K562 (cell line): Measurements from ENCODE around the gene ARL3. TPM values are rescaled to one million over a fixed set of nuclear protein-coding genes. Genes with fewer than 3 reads are reported as not detected.

ENCODE experiments used
- ATAC-seq: fragments of 200-7000 bp; cut with Tn5 transposase; 3 replicates; pipeline ENCODE4 v1.9.1; 2020; ENCODE audit warnings: moderate library complexity
- BruUV-seq: library from RNA; stranded (reverse); fragments of 400-500 nt; replicated peaks from 2 replicates; lab custom pipeline; 2021; lab: Mats Ljungman, UMichigan
- CTCF ChIA-PET: fragments of 300-600 bp; formaldehyde crosslinking; extraction: SDS; loops from one replicate; lab custom pipeline; 2021; ENCODE audit warnings: low intra/inter-chr PET ratio; lab: Yijun Ruan, JAX
- POLR2A ChIA-PET: fragments of 300-600, 350-650 bp; sonication (Branson Sonifier 250); formaldehyde crosslinking; extraction: SDS; loops from one replicate; lab custom pipeline; 2021; ENCODE audit warnings: antibody characterized with exemption, inconsistent platforms; lab: Yijun Ruan, JAX
- DNase-seq, 4 experiments: peaks; one replicate each; pipeline versions ENCODE4 v3.0.0 to v3.0.0-alpha.2; 2011 to 2018; ENCODE audit warnings: low spot score in 3 of 4, mixed read lengths in 3 of 4; ENCODE audit errors: extremely low read depth in 1 of 4
- FAIRE-seq: peaks from 2 replicates; lab custom pipeline; 2011; peaks lifted over from hg19 to GRCh38; lab: Jason Lieb, UNC
- H2AFZ ChIP-seq: 2 replicates; pipeline ENCODE4 v1.6.0; 2011; ENCODE audit warnings: low read depth, low read length, control low read depth, inconsistent platforms
- H3K27ac ChIP-seq: fragments of 200-600 bp; 3 replicates; pipeline ENCODE4 v1.8.0; 2011; ENCODE audit warnings: low read depth, mild to moderate bottlenecking, control low read depth, inconsistent platforms, low read length, moderate library complexity, mixed read lengths; ENCODE audit errors: extremely low read depth
- H3K27me3 ChIP-seq, 2 experiments: fragments of 300-600 bp in 1 of 2; 2 replicates in 1 of 2; 3 replicates in 1 of 2; pipeline versions ENCODE4 v1.6.0 to v1.8.0; 2011; ENCODE audit warnings: inconsistent platforms in 2 of 2, low read length in 2 of 2, mild to moderate bottlenecking in 1 of 2, mixed read lengths in 1 of 2, moderate library complexity in 1 of 2; ENCODE audit not compliant: control insufficient read depth in 2 of 2, insufficient read depth in 2 of 2
- H3K36me3 ChIP-seq: fragments of 300-600 bp; 3 replicates; pipeline ENCODE4 v1.8.0; 2011; ENCODE audit warnings: mild to moderate bottlenecking, low read length, inconsistent platforms; ENCODE audit not compliant: control insufficient read depth, insufficient read depth
- H3K4me1 ChIP-seq, 2 experiments: fragments of 200-600 bp in 1 of 2; replicated peaks in 1 of 2; 2 replicates in 1 of 2; 3 replicates in 1 of 2; pipeline versions ENCODE4 v1.5.1 to v1.8.0; 2011; ENCODE audit warnings: inconsistent platforms in 2 of 2, low read length in 2 of 2, mild to moderate bottlenecking in 1 of 2, mixed read lengths in 1 of 2, moderate library complexity in 1 of 2; ENCODE audit not compliant: control insufficient read depth in 2 of 2, insufficient read depth in 2 of 2
- H3K4me2 ChIP-seq: 2 replicates; pipeline ENCODE4 v1.6.1; 2011; ENCODE audit warnings: low read length, control low read depth, inconsistent platforms, mixed read lengths; ENCODE audit not compliant: insufficient read depth
- H3K4me3 ChIP-seq: fragments of 200-600 bp; sonication (generic), shearing (Covaris generic); 2 replicates; pipeline ENCODE4 v1.5.1; 2016; ENCODE audit warnings: control low read depth, inconsistent platforms
- H3K79me2 ChIP-seq: fragments of 200-600 bp; 3 replicates; pipeline ENCODE4 v1.8.0; 2011; ENCODE audit warnings: low read length, inconsistent platforms; ENCODE audit not compliant: control insufficient read depth, insufficient read depth
- H3K9ac ChIP-seq, 2 experiments: 2 replicates each; pipeline versions ENCODE4 v1.6.0 to v1.6.1; 2011; ENCODE audit warnings: low read depth in 2 of 2, low read length in 2 of 2, control low read depth in 1 of 2, inconsistent platforms in 1 of 2, mild to moderate bottlenecking in 1 of 2, mixed read lengths in 1 of 2; ENCODE audit not compliant: insufficient read depth in 1 of 2
- H3K9me1 ChIP-seq: one replicate; pipeline ENCODE4 v1.6.0; 2011; ENCODE audit warnings: inconsistent platforms, mild to moderate bottlenecking, low read length, moderate library complexity; ENCODE audit not compliant: control insufficient read depth, insufficient read depth
- H3K9me3 ChIP-seq: replicated peaks from 2 replicates; pipeline ENCODE4 v1.5.1; 2011; ENCODE audit warnings: low read depth, low read length, inconsistent platforms; ENCODE audit not compliant: control insufficient read depth, insufficient read depth
- H4K20me1 ChIP-seq: replicated peaks from 2 replicates; pipeline ENCODE4 v1.6.1; 2011; ENCODE audit warnings: low read length, inconsistent platforms, mixed read lengths; ENCODE audit not compliant: control insufficient read depth, insufficient read depth
- MCM3 ChIP-seq: fragments of 450-650 bp; IDR thresholded peaks from 2 replicates; pipeline ENCODE4 v1.6.1; 2016
- MTA1 ChIP-seq: fragments of 450-650 bp; IDR thresholded peaks from 2 replicates; pipeline ENCODE4 v1.6.1; 2017; ENCODE audit warnings: borderline replicate concordance
- ZNF79 ChIP-seq: fragments of 250-450 bp; sonication (Bioruptor Pico); IDR thresholded peaks from 2 replicates; pipeline ENCODE4 v1.4.0; 2020; ENCODE audit warnings: low read depth, mild to moderate bottlenecking, moderate library complexity
- WGBS: fragments of 100-300 bp; shearing (Covaris generic); methylation state at CpG from one replicate; pipeline ENCODE4 v1.1.6; 2016; ENCODE audit warnings: low coverage, mixed read lengths; ENCODE audit not compliant: insufficient coverage; ENCODE audit errors: missing lambda C conversion rate; 5-methylcytosine and 5-hydroxymethylcytosine counted together
- in situ Hi-C: fragments of 300-500 bp; cut with MboI; formaldehyde crosslinking; loops from 4 replicates; pipeline ENCODE4 v1.15.0; 2018; ENCODE audit warnings: inconsistent platforms, mixed read lengths
- intact Hi-C: fragments of 100-400 bp; cut with micrococcal nuclease; formaldehyde crosslinking; loops from 2 replicates; pipeline ENCODE4 v1.14.2; 2022
- polyA plus RNA-seq, 8 experiments: library from polyadenylated mRNA; depleted of rRNA in 4 of 8; stranded (reverse) in 5 of 8; unstranded in 3 of 8; fragments of >200 nt; fragmentation: Nextera tagmentation in 2 of 8; fragmentation: Illumina TruSeq in 1 of 8; extraction: Ambion mirVana in 2 of 8; extraction: Trizol in 1 of 8; gene quantifications; 2 replicates each; pipeline versions ENCODE4 v1.2.1 to v1.2.3, GENCODE V29; 2011 to 2014; ENCODE audit warnings: inconsistent platforms in 1 of 8, missing spikeins in 1 of 8
- total RNA-seq, 7 experiments: library from RNA; depleted of rRNA in 6 of 7; stranded (reverse); fragments of >200 nt in 6 of 7; fragmentation: Illumina TruSeq in 2 of 7; extraction: Trizol in 2 of 7; gene quantifications; 2 replicates each; pipeline versions ENCODE4 v1.2.1 to v1.2.3, GENCODE V29; 2011 to 2021; ENCODE audit warnings: low replicate concordance in 1 of 7
- TF ChIP-seq, protein P1 (sequence below), 2 experiments: IDR thresholded peaks; 2 replicates each; pipeline ENCODE4 v1.6.1; 2011; ENCODE audit warnings: borderline replicate concordance in 1 of 2, control low read depth in 1 of 2, low read depth in 1 of 2, low read length in 1 of 2, mild to moderate bottlenecking in 1 of 2, mixed read lengths in 1 of 2, moderate library complexity in 1 of 2; ENCODE audit not compliant: insufficient read depth in 1 of 2, insufficient read length in 1 of 2, poor library complexity in 1 of 2, severe bottlenecking in 1 of 2; ENCODE audit errors: extremely low read depth in 1 of 2
- TF ChIP-seq, protein P2 (sequence below): sonication (generic); formaldehyde crosslinking; IDR thresholded peaks from 2 replicates; pipeline ENCODE4 v1.8.0; 2022; ENCODE audit warnings: mild to moderate bottlenecking, missing genetic modification reagents
- TF ChIP-seq, protein P3 (sequence below): fragments of 200-800 bp; sonication (Bioruptor generic); IDR thresholded peaks from 2 replicates; pipeline ENCODE4 v1.6.1; 2017; ENCODE audit warnings: missing genetic modification characterization, missing compliant biosample characterization
- TF ChIP-seq, protein P4 (sequence below): fragments of 450-650 bp; IDR thresholded peaks from 2 replicates; pipeline ENCODE4 v1.6.1; 2018; ENCODE audit warnings: mild to moderate bottlenecking, low read depth; ENCODE audit not compliant: partially characterized antibody
- TF ChIP-seq, protein P5 (sequence below): fragments of 450-650 bp; formaldehyde crosslinking; IDR thresholded peaks from 2 replicates; pipeline ENCODE4 v1.4.0; 2022; ENCODE audit warnings: missing genetic modification characterization

The ARL3 gene
- total and polyA plus RNA-seq, 9 of the 15 experiments (the other 6 are each of a cell fraction or from before 2014, with no cell fraction given), result 2.9 to 8.9 (median 4.8) TPM

DNA sequence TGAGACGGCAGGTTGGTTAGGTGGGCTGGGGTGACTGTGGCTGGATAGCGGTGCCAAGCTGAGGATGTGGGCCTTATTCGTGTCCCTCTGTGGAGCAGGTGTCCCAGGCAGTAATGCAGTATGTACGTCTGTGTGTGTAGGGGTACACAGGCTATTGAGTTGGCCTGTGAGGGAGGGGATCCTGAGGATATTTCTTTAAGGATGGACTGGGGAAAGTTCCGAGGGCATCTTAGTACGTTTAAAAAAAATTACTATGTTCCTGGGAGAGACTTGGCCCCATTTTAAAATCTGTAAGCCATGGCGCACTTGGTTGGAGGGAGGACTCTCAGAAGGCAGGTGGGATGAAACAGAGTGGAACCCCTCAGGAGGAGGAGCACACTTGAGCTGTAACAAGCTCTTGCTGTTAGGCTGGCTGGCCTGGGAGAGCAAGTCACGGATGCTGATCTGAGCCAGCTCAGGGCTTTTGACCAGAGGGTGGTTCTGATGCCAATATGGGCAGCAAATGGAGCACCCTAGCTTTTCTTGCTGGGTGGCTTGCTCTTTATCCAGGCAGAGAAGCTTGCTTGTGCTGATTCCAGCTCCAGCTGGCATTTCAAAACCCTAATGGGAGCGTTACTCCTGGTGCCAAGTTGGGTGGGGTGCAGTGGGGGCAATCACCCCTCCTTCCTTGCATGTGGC lies 30.3 kb upstream of the ARL3 start:
- CTCF ChIA-PET, result no interaction called here
- peaks cover 9 to 23% of the 10 kb centered on the region in 2 experiments; a peak in 4 of 5 replicates for H3K4me1 ChIP-seq
- no peaks in the 10 kb centered on the region for H4K20me1 ChIP-seq
- ATAC-seq, result peak; percentile 63
- peak overlapping the region; percentile 79 to 97 for H3K9ac ChIP-seq
- in situ Hi-C loops, result no loop called here
- H3K4me3 ChIP-seq, result peak overlapping the region; percentile 90
- BruUV-seq, result no TSS peak
- no peak for FAIRE-seq
- peak overlapping the region; percentile 72 for H3K27ac ChIP-seq
- peaks cover 39% of the 10 kb centered on the region for H3K79me2 ChIP-seq
- under 1% methylated on average over 8 of the region's 9 CpGs for WGBS
- H3K27me3 ChIP-seq, result no peaks in the 10 kb centered on the region
- H3K36me3 ChIP-seq, result no peaks in the 10 kb centered on the region
- POLR2A ChIA-PET, result interaction anchor here (0.6 to 1.1 kb wide), 4 partner anchors 10 to 70 kb away, joined by 3 to 6 read pairs (median 4); partner anchors contain the start of genes ARL3 and SFXN2
- H3K9me3 ChIP-seq, result no peaks in the 10 kb centered on the region
- H2AFZ ChIP-seq, result 0 out of 2 replicates have a peak overlapping the region, but pooled peaks have one; percentile 57
- intact Hi-C loops, result loop anchor here (5.0 kb wide), 3 partner anchors 33 to 158 kb away; no protein-coding TSS in a partner anchor
- DNase-seq, result peak in 1 of 4 experiments; percentile 47
- H3K9me1 ChIP-seq, result no peaks in the 10 kb centered on the region
- peak overlapping the region; percentile 99 for H3K4me2 ChIP-seq
- TF ChIP-seq, protein P1, sequence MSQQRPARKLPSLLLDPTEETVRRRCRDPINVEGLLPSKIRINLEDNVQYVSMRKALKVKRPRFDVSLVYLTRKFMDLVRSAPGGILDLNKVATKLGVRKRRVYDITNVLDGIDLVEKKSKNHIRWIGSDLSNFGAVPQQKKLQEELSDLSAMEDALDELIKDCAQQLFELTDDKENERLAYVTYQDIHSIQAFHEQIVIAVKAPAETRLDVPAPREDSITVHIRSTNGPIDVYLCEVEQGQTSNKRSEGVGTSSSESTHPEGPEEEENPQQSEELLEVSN (IDR thresholded peaks at IDR 0.05; ENCODE audit: borderline replicate concordance in 1 of 2, extremely low read depth in 1 of 2, insufficient read depth in 1 of 2, insufficient read length in 1 of 2, low read depth in 1 of 2, low read length in 1 of 2, poor library complexity in 1 of 2, severe bottlenecking in 1 of 2), result peak in 1 of 2 experiments; percentile 21
- TF ChIP-seq MTA1, result no peak
- TF ChIP-seq, protein P2, sequence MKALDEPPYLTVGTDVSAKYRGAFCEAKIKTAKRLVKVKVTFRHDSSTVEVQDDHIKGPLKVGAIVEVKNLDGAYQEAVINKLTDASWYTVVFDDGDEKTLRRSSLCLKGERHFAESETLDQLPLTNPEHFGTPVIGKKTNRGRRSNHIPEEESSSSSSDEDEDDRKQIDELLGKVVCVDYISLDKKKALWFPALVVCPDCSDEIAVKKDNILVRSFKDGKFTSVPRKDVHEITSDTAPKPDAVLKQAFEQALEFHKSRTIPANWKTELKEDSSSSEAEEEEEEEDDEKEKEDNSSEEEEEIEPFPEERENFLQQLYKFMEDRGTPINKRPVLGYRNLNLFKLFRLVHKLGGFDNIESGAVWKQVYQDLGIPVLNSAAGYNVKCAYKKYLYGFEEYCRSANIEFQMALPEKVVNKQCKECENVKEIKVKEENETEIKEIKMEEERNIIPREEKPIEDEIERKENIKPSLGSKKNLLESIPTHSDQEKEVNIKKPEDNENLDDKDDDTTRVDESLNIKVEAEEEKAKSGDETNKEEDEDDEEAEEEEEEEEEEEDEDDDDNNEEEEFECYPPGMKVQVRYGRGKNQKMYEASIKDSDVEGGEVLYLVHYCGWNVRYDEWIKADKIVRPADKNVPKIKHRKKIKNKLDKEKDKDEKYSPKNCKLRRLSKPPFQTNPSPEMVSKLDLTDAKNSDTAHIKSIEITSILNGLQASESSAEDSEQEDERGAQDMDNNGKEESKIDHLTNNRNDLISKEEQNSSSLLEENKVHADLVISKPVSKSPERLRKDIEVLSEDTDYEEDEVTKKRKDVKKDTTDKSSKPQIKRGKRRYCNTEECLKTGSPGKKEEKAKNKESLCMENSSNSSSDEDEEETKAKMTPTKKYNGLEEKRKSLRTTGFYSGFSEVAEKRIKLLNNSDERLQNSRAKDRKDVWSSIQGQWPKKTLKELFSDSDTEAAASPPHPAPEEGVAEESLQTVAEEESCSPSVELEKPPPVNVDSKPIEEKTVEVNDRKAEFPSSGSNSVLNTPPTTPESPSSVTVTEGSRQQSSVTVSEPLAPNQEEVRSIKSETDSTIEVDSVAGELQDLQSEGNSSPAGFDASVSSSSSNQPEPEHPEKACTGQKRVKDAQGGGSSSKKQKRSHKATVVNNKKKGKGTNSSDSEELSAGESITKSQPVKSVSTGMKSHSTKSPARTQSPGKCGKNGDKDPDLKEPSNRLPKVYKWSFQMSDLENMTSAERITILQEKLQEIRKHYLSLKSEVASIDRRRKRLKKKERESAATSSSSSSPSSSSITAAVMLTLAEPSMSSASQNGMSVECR, result 0 out of 2 replicates have a peak, but pooled peaks have one; percentile 24
- TF ChIP-seq, protein P3, sequence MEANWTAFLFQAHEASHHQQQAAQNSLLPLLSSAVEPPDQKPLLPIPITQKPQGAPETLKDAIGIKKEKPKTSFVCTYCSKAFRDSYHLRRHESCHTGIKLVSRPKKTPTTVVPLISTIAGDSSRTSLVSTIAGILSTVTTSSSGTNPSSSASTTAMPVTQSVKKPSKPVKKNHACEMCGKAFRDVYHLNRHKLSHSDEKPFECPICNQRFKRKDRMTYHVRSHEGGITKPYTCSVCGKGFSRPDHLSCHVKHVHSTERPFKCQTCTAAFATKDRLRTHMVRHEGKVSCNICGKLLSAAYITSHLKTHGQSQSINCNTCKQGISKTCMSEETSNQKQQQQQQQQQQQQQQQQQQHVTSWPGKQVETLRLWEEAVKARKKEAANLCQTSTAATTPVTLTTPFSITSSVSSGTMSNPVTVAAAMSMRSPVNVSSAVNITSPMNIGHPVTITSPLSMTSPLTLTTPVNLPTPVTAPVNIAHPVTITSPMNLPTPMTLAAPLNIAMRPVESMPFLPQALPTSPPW (CRISPR knock-in tag), result no peak
- TF ChIP-seq, protein P4, sequence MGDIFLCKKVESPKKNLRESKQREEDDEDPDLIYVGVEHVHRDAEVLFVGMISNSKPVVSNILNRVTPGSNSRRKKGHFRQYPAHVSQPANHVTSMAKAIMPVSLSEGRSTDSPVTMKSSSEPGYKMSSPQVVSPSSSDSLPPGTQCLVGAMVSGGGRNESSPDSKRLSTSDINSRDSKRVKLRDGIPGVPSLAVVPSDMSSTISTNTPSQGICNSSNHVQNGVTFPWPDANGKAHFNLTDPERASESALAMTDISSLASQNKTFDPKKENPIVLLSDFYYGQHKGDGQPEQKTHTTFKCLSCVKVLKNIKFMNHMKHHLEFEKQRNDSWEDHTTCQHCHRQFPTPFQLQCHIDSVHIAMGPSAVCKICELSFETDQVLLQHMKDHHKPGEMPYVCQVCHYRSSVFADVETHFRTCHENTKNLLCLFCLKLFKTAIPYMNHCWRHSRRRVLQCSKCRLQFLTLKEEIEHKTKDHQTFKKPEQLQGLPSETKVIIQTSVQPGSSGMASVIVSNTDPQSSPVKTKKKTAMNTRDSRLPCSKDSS, result no peak
- TF ChIP-seq, protein P5, sequence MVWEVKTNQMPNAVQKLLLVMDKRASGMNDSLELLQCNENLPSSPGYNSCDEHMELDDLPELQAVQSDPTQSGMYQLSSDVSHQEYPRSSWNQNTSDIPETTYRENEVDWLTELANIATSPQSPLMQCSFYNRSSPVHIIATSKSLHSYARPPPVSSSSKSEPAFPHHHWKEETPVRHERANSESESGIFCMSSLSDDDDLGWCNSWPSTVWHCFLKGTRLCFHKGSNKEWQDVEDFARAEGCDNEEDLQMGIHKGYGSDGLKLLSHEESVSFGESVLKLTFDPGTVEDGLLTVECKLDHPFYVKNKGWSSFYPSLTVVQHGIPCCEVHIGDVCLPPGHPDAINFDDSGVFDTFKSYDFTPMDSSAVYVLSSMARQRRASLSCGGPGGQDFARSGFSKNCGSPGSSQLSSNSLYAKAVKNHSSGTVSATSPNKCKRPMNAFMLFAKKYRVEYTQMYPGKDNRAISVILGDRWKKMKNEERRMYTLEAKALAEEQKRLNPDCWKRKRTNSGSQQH (CRISPR knock-in tag), result no peak
- no peak for TF ChIP-seq MCM3
- TF ChIP-seq ZNF79 (CRISPR knock-in tag), result no peak
